Stimulated activated naive CD8-positive, alpha-beta T cell treated with anti-CD3 and anti-CD28 coated beads, Interleukin-15, Interleukin-2, amounts not matched to agents 100 ng/mL and 50 ng/mL, for 24 hours (primary cell): Measurements from ENCODE around the gene XDH.

Experiments used
- H3K27ac Mint-ChIP-seq: one replicate; pipeline ENCODE4 v1.8.0; 2021; ENCODE audit warnings: mild to moderate bottlenecking, mixed read lengths
- H3K27me3 Mint-ChIP-seq: one replicate; pipeline ENCODE4 v1.8.0; 2021; ENCODE audit warnings: mixed read lengths
- H3K36me3 Mint-ChIP-seq: one replicate; pipeline ENCODE4 v1.8.0; 2021; ENCODE audit warnings: low read depth, mixed read lengths
- H3K4me1 Mint-ChIP-seq: one replicate; pipeline ENCODE4 v1.8.0; 2021; ENCODE audit warnings: low read depth, mixed read lengths
- H3K4me3 Mint-ChIP-seq: one replicate; pipeline ENCODE4 v1.8.0; 2021; ENCODE audit warnings: mild to moderate bottlenecking, mixed read lengths
- H3K9me3 Mint-ChIP-seq: one replicate; pipeline ENCODE4 v1.8.0; 2021; ENCODE audit warnings: mixed read lengths

The XDH gene

DNA sequence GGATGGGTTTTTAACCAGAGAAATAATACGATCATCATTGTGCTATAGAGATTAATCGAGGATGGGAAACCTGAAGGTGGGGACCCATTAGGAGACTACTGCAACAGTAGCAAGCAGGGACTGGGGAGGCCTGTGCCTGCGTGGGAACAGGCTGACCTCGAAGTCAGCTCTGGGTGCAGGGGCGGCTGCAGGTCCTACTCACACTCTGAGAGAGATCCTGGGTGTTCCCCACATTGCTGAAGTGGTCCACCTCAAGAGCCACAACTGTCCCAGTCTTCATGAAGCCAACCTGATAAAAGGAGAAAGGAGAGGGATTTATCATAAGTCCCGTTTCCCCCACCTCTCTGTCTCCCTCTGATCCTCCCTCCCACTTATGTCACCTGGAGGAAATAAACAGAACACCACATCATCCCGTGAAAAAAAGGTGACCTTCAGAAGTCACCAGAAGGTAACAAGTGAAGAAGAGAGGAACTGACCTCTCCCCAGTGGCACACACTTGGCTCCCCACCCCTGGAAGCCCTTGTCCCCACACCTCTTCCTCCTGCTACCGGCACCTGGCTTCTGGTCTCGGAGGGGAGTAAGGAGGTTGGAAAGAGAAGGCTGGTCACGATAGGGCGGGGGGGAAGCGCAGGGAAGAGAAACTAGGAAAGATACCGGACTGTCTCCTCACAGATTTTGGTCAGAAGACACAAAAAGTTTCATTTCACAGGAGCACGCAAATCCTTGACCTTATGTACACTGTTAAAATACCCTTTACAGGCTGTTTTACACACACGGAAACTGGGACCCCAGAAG is 50.4 kb downstream of the XDH start:
- no peaks in the 10 kb centered on the region for H3K36me3 Mint-ChIP-seq
- no peaks in the 10 kb centered on the region for H3K9me3 Mint-ChIP-seq
- no peak overlapping the region for H3K27ac Mint-ChIP-seq
- no peaks in the 10 kb centered on the region for H3K4me1 Mint-ChIP-seq
- H3K27me3 Mint-ChIP-seq: peaks cover 12% of the 10 kb centered on the region
- H3K4me3 Mint-ChIP-seq: no peak overlapping the region

- H3K36me3 Mint-ChIP-seq: no peaks in the 10 kb centered on the region
- H3K4me3 Mint-ChIP-seq: no peak overlapping the region
- H3K4me1 Mint-ChIP-seq: no peaks in the 10 kb centered on the region
- H3K9me3 Mint-ChIP-seq: no peaks in the 10 kb centered on the region
- H3K27ac Mint-ChIP-seq: no peak overlapping the region
- peaks cover 17% of the 10 kb centered on the region for H3K27me3 Mint-ChIP-seq
These were observed 52.0 kb downstream of the XDH start for GRCh38 chr2:31362581-31362980.

DNA sequence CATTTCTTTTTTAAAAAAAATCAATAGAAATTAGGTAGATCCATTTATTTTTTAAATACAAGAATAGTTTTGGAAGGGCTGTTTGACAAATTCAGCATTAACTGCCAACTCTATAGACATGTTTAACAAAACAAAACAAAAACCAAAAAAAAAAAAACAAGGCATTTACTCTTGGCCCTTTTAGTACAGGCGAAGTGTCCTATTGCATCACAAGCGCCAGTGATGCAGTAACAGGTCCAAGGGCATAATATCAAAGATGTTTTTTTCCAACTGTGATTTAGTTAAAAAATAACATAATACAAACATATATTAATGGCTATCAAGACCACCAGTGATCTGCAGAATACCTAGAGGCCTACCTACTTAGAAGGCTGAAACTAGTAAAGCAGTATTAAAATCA is 55.3 kb downstream of the XDH start:
- Mint-ChIP-seq H3K27ac (no peak overlapping the region), H3K27me3 (peaks cover 45% of the 10 kb centered on the region), H3K4me3 (no peak overlapping the region), H3K9me3 (no peaks in the 10 kb centered on the region), H3K36me3 (no peaks in the 10 kb centered on the region), H3K4me1 (no peaks in the 10 kb centered on the region)

GRCh38 chr2:31354837-31355236 is 59.7 kb downstream of the XDH start:
- Mint-ChIP-seq H3K27ac (no peak overlapping the region), H3K36me3 (no peaks in the 10 kb centered on the region), H3K27me3 (peaks cover 53% of the 10 kb centered on the region), H3K9me3 (no peaks in the 10 kb centered on the region), H3K4me3 (no peak overlapping the region), H3K4me1 (no peaks in the 10 kb centered on the region)

DNA sequence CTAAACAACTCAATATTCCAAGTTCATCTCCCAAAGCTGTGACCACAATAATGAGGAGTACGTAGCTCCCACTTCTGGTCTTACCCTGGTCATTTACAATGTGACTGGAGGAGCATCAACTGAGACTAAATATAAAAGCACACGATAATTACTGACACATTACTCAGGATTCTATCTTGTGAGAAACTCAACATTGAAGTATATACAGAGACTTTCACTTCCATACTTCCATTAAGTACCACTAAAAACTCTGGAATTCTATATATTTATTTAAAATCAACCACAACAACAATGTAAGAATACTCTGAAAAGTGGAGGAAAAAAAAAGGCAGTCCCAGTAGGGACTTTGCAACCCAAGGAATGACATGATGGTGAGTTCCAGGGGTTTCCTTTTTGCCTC is 61.4 kb downstream of the XDH start:
- Mint-ChIP-seq H3K27me3 (peaks cover 47% of the 10 kb centered on the region), H3K36me3 (no peaks in the 10 kb centered on the region), H3K9me3 (no peaks in the 10 kb centered on the region), H3K27ac (no peak overlapping the region), H3K4me1 (no peaks in the 10 kb centered on the region), H3K4me3 (no peak overlapping the region)

DNA sequence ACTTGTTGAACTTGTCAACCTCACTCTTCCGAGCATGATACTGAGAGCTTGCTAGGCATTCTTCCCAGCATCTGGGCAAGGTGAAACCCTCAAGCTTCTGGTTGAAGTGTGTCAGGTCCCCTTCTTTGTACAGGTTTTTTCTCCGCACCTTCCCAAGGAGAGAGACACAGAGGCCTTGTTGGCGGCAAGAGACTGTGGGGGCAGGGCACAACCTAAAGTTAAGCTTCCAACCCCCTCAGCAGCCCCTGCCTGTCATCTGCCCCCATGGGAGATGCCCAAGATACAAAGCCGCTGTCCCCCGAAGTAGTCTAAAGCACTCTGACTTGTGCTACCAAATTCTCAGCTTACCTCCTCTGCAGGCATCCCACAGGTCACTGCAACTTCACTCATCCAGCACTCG is 64.9 kb downstream of the XDH start:
- Mint-ChIP-seq H3K27me3 (peaks cover 24% of the 10 kb centered on the region), H3K9me3 (no peaks in the 10 kb centered on the region), H3K4me3 (no peak overlapping the region), H3K4me1 (no peaks in the 10 kb centered on the region), H3K36me3 (no peaks in the 10 kb centered on the region), H3K27ac (no peak overlapping the region)

DNA sequence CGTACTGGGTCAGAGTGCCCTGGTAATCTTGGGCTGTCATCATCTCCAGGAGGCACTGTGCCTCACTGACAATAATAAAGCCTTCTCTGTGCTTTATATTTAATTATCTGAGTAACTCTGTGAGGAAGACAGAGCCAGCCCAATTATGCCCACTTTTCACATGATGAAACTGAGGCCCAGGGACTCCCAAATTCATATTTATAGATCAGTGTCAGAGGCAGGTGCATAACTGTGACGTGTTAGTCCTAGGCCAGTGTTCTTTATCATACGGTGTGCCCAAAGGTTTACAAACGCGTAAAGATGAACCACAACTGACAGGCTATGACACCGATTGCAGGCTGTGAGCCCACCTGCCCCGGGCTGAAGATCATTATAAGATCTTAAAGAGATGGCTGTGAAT is 65.4 kb downstream of the XDH start:
- Mint-ChIP-seq H3K27me3 (peaks cover 18% of the 10 kb centered on the region), H3K9me3 (no peaks in the 10 kb centered on the region), H3K27ac (no peak overlapping the region), H3K4me1 (no peaks in the 10 kb centered on the region), H3K4me3 (no peak overlapping the region), H3K36me3 (no peaks in the 10 kb centered on the region)

GRCh38 chr2:31348618-31349017 is 65.9 kb downstream of the XDH start:
- peaks cover 14% of the 10 kb centered on the region for H3K27me3 Mint-ChIP-seq
- H3K27ac Mint-ChIP-seq: no peak overlapping the region
- no peaks in the 10 kb centered on the region for H3K4me1 Mint-ChIP-seq
- no peak overlapping the region for H3K4me3 Mint-ChIP-seq
- H3K9me3 Mint-ChIP-seq: no peaks in the 10 kb centered on the region
- H3K36me3 Mint-ChIP-seq: no peaks in the 10 kb centered on the region

DNA sequence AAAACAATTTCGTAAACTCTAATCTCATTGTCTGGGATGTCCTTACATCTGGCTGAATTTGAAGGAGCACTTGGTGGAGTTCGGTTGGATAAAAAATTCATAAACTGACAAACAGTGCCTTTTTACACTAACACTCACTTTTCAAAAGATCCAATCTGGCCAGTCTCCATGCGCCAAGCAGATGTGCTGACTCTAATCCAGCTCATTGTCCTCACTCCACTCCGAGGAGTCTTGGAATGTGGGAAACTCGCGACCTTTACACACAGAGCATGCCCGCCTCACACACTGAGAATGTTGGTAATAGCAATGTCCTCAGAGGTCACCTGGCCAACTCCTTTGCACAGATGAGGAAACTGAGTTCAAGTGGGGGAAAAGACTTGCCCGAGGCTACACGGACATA is 66.8 kb downstream of the XDH start:
- Mint-ChIP-seq H3K27ac (no peak overlapping the region), H3K4me1 (no peaks in the 10 kb centered on the region), H3K27me3 (peaks cover 11% of the 10 kb centered on the region), H3K36me3 (no peaks in the 10 kb centered on the region), H3K9me3 (no peaks in the 10 kb centered on the region), H3K4me3 (no peak overlapping the region)

DNA sequence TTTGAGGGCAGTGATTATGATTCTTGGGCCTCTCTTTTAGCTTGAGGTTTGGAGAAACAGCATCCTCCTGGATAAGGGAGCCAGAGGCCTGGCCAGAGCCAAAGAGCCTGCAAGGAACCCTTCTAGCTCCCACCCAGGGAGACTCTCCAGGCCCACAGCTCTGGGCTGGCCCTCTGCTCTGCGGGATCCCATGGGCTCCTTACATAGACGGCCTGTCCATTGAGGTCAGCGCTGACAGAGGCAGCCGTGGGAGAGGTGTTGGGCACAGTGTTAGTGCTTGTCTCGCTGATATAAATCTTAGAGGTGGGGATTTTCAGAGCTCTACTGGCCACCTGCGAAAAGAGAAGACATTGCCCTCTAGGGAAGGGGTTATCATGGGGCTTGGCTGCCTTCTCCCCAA is 67.2 kb downstream of the XDH start:
- H3K27me3 Mint-ChIP-seq: peaks cover 9% of the 10 kb centered on the region
- no peaks in the 10 kb centered on the region for H3K36me3 Mint-ChIP-seq
- H3K27ac Mint-ChIP-seq: no peak overlapping the region
- no peak overlapping the region for H3K4me3 Mint-ChIP-seq
- H3K4me1 Mint-ChIP-seq: no peaks in the 10 kb centered on the region
- no peaks in the 10 kb centered on the region for H3K9me3 Mint-ChIP-seq

DNA sequence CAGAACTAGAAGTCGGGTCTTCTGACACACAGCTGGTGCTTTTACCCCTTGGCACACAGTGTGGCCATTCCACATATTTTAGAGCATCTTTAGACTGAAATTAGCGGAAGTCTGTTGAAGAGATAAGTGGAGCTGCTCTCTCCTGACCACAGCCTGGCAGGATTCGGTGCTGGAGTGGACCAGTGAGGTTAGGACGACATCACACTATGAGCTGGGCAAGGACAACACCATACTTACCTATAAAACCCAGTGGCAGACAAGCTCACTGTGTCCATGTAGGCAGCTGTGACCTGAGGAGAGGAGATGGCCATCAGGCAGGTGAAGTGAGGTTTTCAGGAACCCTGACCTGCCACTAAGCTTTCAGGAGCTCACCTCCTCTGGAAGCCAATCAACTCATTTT is 70.1 kb downstream of the XDH start:
- no peak overlapping the region for H3K4me3 Mint-ChIP-seq
- H3K4me1 Mint-ChIP-seq: no peaks in the 10 kb centered on the region
- H3K27me3 Mint-ChIP-seq: peaks cover 4% of the 10 kb centered on the region
- no peaks in the 10 kb centered on the region for H3K36me3 Mint-ChIP-seq
- no peak overlapping the region for H3K27ac Mint-ChIP-seq
- no peaks in the 10 kb centered on the region for H3K9me3 Mint-ChIP-seq

GRCh38 chr2:31341351-31341750 is 73.2 kb downstream of the XDH start:
- Mint-ChIP-seq H3K4me1 (no peaks in the 10 kb centered on the region), H3K27ac (no peak overlapping the region), H3K9me3 (no peaks in the 10 kb centered on the region), H3K27me3 (peaks cover 4% of the 10 kb centered on the region), H3K4me3 (no peak overlapping the region), H3K36me3 (no peaks in the 10 kb centered on the region)

GRCh38 chr2:31339696-31340095 is 74.8 kb downstream of the XDH start:
- H3K4me3 Mint-ChIP-seq: no peak overlapping the region
- no peaks in the 10 kb centered on the region for H3K36me3 Mint-ChIP-seq
- H3K9me3 Mint-ChIP-seq: no peaks in the 10 kb centered on the region
- no peaks in the 10 kb centered on the region for H3K4me1 Mint-ChIP-seq
- H3K27ac Mint-ChIP-seq: no peak overlapping the region
- peaks cover 4% of the 10 kb centered on the region for H3K27me3 Mint-ChIP-seq

DNA sequence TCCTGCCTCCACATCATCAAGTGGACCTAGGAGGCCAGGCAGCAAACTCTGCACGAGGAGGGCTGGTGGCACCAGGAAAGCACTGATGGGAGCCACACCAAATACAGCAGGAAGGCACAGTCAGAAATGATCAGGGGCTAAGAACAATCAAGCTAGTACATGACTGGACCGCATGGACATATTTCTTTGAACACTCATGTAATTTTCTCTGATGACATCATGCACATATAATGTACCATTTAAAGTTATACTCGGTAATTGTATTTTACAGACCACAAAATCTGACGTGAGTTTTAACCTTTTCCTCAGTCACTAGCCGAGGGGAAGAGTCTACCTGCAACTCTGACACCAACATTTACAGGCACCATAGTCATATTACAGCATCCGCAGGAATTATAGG is 76.7 kb downstream of the XDH start:
- no peak overlapping the region for H3K4me3 Mint-ChIP-seq
- H3K4me1 Mint-ChIP-seq: no peaks in the 10 kb centered on the region
- H3K36me3 Mint-ChIP-seq: no peaks in the 10 kb centered on the region
- H3K27ac Mint-ChIP-seq: no peak overlapping the region
- H3K27me3 Mint-ChIP-seq: peaks cover 4% of the 10 kb centered on the region
- no peaks in the 10 kb centered on the region for H3K9me3 Mint-ChIP-seq

- no peaks in the 10 kb centered on the region for H3K36me3 Mint-ChIP-seq
These were observed 77.3 kb downstream of the XDH start for GRCh38 chr2:31337197-31337596.

DNA sequence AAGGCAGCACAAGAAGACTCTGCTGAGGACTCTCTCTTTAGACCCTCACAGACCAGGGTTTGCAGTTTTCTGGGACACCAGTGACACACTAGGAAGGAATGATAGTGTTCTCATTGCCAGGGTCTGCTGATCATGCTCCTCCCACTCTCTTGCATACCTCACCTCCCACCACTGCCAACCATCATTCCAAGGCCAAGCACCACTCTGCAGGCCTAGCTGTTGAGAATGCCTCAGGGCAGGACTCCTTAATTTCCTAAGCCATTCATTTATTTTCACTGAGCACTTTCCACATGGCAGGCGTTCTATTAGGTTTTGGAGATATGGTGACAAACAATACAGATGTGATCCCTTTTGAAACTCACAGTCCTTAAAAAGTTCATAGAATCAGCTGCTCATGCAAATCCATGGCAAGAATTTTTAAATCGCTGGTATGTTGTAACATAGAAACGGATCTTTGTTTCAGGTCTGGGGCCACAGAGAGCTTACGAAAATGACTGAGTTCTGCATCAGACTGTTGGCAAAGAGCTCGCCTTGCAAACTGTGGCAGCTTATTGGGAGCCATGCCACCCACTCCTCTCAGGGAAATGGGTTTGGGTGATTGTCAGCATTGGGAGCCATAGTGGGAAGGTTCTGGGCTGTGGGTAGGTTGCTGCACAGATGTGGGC is 78.5 kb downstream of the XDH start:
- Mint-ChIP-seq H3K36me3 (no peaks in the 10 kb centered on the region), H3K4me1 (no peaks in the 10 kb centered on the region), H3K27ac (no peak overlapping the region), H3K27me3 (peaks cover under 1% of the 10 kb centered on the region), H3K4me3 (no peak overlapping the region), H3K9me3 (no peaks in the 10 kb centered on the region)

More at GRCh38 chr2:31337197-31337596, 77.3 kb downstream of the XDH start:
- peaks cover 4% of the 10 kb centered on the region for H3K27me3 Mint-ChIP-seq
- H3K4me3 Mint-ChIP-seq: no peak overlapping the region
- H3K9me3 Mint-ChIP-seq: no peaks in the 10 kb centered on the region
- H3K27ac Mint-ChIP-seq: no peak overlapping the region
- no peaks in the 10 kb centered on the region for H3K4me1 Mint-ChIP-seq
